ENCODE data around the gene MRPL20.

The MRPL20 gene

DNA sequence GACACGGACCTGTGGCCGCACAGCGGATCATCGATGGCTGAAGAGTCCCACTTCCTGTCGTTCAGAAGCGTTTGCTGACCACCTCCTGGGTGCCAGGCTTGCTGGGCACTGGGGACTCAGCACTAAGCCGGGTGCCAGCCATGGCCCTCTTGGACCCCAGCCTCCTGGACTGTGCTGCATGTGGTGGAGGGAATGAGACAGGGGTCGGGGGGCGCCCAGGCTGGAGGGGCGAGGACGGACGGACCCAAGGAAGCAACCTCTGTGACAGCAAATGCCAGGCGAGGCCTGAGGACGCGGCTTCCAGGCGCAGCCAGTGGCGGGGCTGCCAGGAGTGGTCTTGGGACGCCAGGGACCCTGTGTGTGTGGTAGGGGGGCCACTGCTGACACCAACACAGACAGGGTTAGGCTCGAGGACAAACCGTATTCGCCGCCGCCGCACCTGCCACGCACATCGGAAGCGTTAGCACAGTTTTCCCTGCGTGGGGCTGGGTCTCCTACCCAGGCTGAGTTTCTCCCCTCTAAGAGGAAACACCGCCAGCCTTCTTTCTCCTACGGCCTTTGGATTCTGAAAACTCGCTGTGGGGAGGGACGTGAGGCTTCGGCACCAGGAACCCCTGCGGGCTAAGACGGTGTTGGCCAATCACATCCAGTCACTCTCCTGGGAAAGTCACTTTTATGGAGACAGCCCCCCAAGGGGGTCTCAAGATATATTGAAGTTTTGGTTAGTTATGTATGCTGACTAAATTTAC lies 45.7 kb downstream of the MRPL20 start:
- no peak for DNase-seq (ENCODE audit: low spot score)

DNA sequence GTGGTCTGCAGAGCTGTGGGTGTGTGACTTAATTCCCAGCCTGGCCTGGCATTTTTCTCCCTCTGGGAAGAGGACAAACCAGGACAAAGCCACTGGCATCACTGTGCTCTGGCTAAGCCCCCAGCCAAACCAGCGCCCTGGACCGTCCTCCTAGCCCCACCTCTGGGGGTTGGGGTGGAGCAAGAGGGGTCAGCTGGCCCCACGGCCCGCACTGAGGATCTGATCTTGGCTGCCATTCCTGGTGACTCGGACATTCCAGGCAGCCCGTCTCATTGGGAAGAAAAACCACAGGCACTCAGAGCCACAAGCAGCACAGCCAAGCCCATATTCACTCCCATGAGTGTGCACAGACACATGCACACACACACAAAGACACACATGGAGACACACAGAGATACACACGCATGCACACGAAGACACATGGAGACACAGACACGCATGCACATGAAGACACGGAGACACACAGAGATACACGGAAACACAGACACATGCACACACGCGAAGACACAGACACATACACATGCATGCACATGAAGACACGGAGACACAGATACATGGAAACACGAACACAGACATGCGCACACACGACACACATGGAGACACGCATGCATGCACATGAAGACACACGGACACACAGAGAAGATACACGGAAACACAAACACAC lies 46.5 kb downstream of the MRPL20 start:
- no peak for DNase-seq (ENCODE audit: low spot score)

GRCh38 chr1:1359664-1360468 lies 47.2 kb downstream of the MRPL20 start:
- no peak for DNase-seq (ENCODE audit: low spot score)

- no peak for DNase-seq (ENCODE audit: low spot score)
Observed at GRCh38 chr1:1359308-1359663, 47.8 kb downstream of the MRPL20 start.

DNA sequence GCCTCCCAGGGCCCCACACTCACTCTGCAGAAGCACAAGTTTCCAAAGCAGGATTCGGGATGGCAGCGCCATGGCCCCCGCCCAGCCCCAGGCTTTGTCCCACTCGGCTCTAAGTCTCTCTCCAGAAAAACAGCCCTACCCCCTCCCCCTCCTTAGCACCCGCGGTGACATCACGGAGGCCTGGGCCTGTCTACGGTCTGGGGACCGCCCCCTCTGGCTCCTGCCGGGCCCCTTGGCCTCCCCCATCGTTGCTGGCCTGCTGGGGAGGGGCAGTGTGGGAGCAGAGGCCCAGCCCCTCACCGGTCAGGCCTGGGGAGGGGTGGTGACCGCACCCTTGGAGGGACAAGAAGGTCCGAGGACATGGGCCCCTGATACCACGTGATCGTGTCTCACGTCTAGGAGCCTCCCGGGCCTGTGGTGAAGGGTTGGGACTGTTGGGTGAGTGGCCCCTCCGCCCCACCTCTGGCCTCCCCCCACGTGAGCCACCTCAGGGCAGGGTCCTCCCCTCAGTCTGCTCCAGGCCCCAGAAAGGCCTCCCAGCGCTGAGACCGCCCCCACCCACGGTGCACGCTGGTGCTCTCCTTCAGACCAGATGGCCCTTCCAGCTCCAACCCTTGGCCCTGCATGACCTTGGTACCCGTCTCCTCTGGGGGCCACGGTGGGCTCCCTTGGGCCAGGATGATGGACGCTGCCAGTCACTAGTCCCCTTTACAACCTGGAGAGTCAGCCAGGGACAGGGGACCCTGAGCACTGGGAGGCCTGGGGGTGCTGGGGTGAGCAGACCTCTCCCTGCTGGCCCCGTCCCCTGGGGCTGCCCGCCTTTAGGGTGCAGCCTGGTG lies 48.4 kb downstream of the MRPL20 start, which contains the start of gene MXRA8:
Gene MXRA8, minus strand, starts transcription at position 123 of the 839 bp plus-strand sequence. Its CDS starts 51 bp downstream, at position 72.
- no peak for DNase-seq (ENCODE audit: low spot score)

DNA sequence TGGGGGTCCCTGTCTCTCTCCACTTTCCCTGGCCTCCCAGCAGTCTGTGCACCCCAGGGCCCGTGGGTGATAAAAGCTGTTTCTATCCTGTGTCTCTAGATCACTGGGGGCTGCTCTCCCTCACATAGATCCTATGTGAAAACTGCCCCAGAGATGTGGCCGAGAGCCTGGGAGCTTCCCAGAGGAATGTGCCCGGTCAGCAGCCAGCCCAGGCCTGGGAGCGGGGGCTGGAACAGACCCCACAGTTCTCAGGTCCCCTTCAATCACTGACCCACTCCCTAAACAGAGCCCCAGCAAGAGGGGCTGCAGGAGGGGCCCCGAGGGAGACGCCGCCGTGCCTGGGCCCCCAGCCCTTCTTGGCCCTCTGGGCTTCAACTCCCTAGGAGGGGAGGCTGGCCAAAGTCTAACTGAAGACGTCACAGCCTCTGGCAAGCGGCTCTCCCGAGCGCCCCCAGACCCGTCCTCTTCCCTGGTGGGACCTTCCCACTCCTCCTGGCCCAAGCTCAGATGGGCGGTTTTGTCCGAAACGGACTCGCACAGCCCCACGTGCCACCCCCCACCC lies 49.1 kb downstream of the MRPL20 start:
- DNase-seq (ENCODE audit: low spot score) = no peak

DNA sequence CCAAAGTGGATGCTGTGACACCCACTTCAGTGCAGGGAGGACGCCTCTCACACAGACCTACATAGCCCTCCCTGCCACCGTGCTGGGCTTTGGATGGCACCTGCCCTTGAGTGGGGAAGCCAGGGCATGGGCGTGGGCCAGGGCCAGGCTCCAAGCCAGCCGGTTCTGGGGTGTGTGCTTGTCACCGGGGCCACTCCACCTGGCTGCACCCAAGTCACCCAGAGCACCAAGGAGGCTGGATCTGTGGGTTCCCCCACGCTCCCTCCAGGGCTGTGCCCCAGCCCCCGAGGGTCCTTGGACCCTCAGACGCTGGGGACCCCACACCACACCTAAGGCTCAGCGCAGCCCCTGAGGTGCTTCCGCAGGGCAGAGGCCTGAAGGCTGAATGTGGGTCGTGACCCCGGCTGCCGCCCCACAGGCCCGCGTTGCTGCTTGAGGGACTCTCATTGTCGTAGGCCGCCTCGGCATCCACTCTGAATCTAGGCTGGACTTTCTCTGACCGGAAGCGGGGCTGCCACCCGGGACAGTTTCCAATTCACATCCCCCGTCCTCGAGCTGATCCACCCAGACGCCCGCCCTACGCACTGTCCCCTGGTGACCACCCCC lies 50.2 kb downstream of the MRPL20 start:
- DNase-seq (ENCODE audit: low spot score) = no peak

- no peak for DNase-seq (ENCODE audit: low spot score)
Observed at GRCh38 chr1:1356166-1356795, 50.8 kb downstream of the MRPL20 start.

- no peak for DNase-seq (ENCODE audit: low spot score)
Observed at GRCh38 chr1:1355416-1355815, 51.7 kb downstream of the MRPL20 start.

- no peak for DNase-seq (ENCODE audit: low spot score)
Observed at GRCh38 chr1:1354271-1355247, 52.5 kb downstream of the MRPL20 start.

DNA sequence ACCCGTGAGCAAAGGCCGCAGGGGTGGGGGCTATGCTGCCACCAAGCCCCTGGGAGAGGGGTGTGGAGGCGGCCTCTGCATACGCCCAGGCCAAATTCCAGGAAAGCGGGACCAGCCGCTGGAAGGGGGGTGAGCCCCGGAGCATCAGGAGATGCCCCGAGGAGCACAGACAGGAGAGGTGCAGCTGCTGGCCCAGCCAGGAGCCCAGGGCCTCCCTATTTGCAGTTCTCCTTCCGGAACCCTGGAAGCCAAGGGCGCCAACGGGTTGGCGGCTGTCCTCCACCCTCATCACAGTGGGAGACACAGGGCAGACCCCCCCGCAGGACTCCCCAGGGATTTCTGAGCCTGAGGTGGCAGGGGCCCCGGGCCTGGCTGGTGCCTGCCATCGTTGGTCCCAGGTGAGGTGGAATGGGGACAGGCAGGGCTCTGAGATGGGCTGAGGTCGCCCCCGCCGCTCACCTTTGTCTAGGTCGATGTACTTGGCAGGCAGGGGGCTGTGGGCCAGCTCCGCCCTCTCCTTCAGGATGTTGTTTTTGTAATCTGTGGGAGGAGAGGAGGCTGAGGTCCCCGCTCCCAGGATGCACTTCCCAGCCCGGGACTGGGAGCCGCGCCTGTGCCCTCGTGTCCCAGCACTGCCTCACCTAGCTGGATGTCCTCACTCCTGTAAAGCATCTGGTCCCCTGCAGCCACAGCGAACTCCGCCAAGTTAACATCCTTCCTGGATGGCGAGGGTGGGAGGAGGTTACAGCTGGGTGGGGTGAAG lies 53.5 kb downstream of the MRPL20 start:
- DNase-seq (ENCODE audit: low spot score) = no peak

DNA sequence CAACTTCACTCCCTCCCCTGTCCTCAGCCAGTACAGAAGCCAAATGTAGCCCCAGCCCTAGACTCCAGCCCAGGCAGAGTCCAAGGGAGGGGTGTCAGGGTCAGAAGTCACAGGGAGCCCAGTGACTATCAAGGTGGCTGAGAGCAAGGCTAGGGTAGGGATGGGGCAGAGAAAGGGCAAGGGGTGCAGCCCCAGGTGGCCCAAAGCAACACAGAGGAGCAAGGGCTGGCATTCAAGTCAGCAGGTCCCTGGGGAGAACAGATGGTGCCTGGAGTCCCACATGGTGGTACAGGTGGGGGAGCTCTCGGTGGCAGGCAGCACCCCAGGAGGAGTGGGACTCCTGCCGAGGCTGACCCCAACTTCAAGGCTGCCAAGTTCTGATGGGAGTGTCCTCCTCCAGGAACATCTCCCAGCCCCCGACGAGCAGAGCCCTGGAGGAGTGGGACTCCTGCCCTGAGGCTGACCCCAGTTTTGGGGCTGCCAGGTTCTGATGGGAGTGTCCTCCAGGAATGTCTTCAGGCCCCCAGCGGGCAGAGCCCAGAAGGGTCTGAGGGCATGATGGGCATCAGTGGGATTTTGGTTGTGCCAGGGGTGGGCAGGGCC lies 54.2 kb downstream of the MRPL20 start:
- no peak for DNase-seq (ENCODE audit: low spot score)
